Thyroid gland (tissue), 4 donors: ENCODE results near the gene RHO.

Experiments
- CTCF ChIP-seq, 6 experiments: fragments of 200-600 bp in 3 of 6; fragments of 450-650 bp in 3 of 6; sonication (generic) in 3 of 6; IDR thresholded peaks; one replicate each; pipeline ENCODE4 v1.5.1; 2016 to 2019; ENCODE audit warnings: antibody characterized with exemption in 6 of 6, mild to moderate bottlenecking in 2 of 6, inconsistent platforms in 1 of 6, moderate library complexity in 1 of 6
- POLR2A ChIP-seq, 2 donors: fragments of 450-650 bp; IDR thresholded peaks; one replicate each; pipeline ENCODE4 v1.6.1; 2017; ENCODE audit warnings: antibody characterized with exemption in 2 of 2, mild to moderate bottlenecking in 2 of 2, moderate library complexity in 1 of 2

GRCh38 chr3:129485721-129486663, 42.4 kb upstream of the RHO start:
- TF ChIP-seq CTCF (IDR thresholded peaks at IDR 0.05) (no peak), POLR2A (IDR thresholded peaks at IDR 0.05) (no peak)
